H9 (cell line): ENCODE measurements around the gene ESRP2. TPM values are rescaled to one million over a fixed set of nuclear protein-coding genes. Genes with fewer than 3 reads are reported as not detected.
A peak's percentile ranks its signal among the peaks of the same experiment; 100 is the strongest.

Source experiments
- DNase-seq: peaks from one replicate; pipeline ENCODE4 v3.0.0-alpha.2; 2017
- H2AFZ ChIP-seq: one replicate; pipeline ENCODE4 v1.6.1; 2013; ENCODE audit warnings: mild to moderate bottlenecking, low read length, control low read depth, moderate library complexity
- H2AK5ac ChIP-seq: 2 replicates; pipeline ENCODE4 v1.6.1; 2013; ENCODE audit warnings: low read length, control low read depth, mixed read lengths; ENCODE audit not compliant: insufficient read length
- H2BK120ac ChIP-seq: one replicate; pipeline ENCODE4 v1.6.1; 2013; ENCODE audit warnings: low read depth, mild to moderate bottlenecking, low read length, control low read depth, inconsistent platforms; ENCODE audit not compliant: poor library complexity, severe bottlenecking
- H2BK12ac ChIP-seq: 2 replicates; pipeline ENCODE4 v1.6.1; 2013; ENCODE audit warnings: low read length, control low read depth, mixed read lengths, low read depth; ENCODE audit not compliant: insufficient read length
- H2BK15ac ChIP-seq: 2 replicates; pipeline ENCODE4 v1.6.1; 2013; ENCODE audit warnings: low read depth, low read length, control low read depth
- H2BK20ac ChIP-seq: one replicate; pipeline ENCODE4 v1.6.1; 2013; ENCODE audit warnings: low read depth, mild to moderate bottlenecking, low read length, control low read depth, inconsistent platforms; ENCODE audit not compliant: poor library complexity, severe bottlenecking
- H2BK5ac ChIP-seq: 2 replicates; pipeline ENCODE4 v1.6.1; 2013; ENCODE audit warnings: low read length, control low read depth, mixed read lengths; ENCODE audit not compliant: insufficient read length
- H3K14ac ChIP-seq: 2 replicates; pipeline ENCODE4 v1.6.1; 2013; ENCODE audit warnings: low read length, control low read depth; ENCODE audit not compliant: insufficient read depth
- H3K18ac ChIP-seq: 2 replicates; pipeline ENCODE4 v1.6.1; 2013; ENCODE audit warnings: low read depth, mild to moderate bottlenecking, mixed read lengths, low read length, control low read depth; ENCODE audit not compliant: insufficient read length
- H3K23ac ChIP-seq: 2 replicates; pipeline ENCODE4 v1.6.1; 2013; ENCODE audit warnings: low read length, control low read depth, mixed read lengths, low read depth; ENCODE audit not compliant: insufficient read length
- H3K23me2 ChIP-seq: 2 replicates; pipeline ENCODE4 v1.6.1; 2013; ENCODE audit warnings: low read depth, mild to moderate bottlenecking, mixed read lengths, low read length, control low read depth; ENCODE audit not compliant: insufficient read length, poor library complexity, severe bottlenecking
- H3K27ac ChIP-seq: 2 replicates; pipeline ENCODE4 v1.5.1; 2013; ENCODE audit warnings: low read length, control low read depth, mixed read lengths, low read depth; ENCODE audit not compliant: insufficient read length
- H3K27me3 ChIP-seq: 2 replicates; pipeline ENCODE4 v1.6.1; 2013; ENCODE audit warnings: low read length, control low read depth, inconsistent platforms; ENCODE audit not compliant: insufficient read depth
- H3K4ac ChIP-seq: 2 replicates; pipeline ENCODE4 v1.6.1; 2013; ENCODE audit warnings: low read depth, mild to moderate bottlenecking, control low read depth, inconsistent platforms, low read length, moderate library complexity
- H3K4me1 ChIP-seq: 2 replicates; pipeline ENCODE4 v1.6.1; 2013; ENCODE audit warnings: low read length, control low read depth, inconsistent platforms; ENCODE audit not compliant: insufficient read depth
- H3K4me2 ChIP-seq: 2 replicates; pipeline ENCODE4 v1.6.1; 2013; ENCODE audit warnings: low read length, control low read depth, mixed read lengths; ENCODE audit not compliant: insufficient read length, insufficient read depth
- H3K56ac ChIP-seq: 2 replicates; pipeline ENCODE4 v1.6.1; 2013; ENCODE audit warnings: low read depth, mild to moderate bottlenecking, mixed read lengths, low read length, control low read depth; ENCODE audit not compliant: insufficient read length
- H3K79me1 ChIP-seq: 2 replicates; pipeline ENCODE4 v1.6.1; 2013; ENCODE audit warnings: low read depth, mild to moderate bottlenecking, moderate library complexity, low read length, control low read depth, inconsistent platforms; ENCODE audit not compliant: insufficient read depth, poor library complexity, severe bottlenecking
- H3K79me2 ChIP-seq: 2 replicates; pipeline ENCODE4 v1.6.1; 2013; ENCODE audit warnings: low read length, control low read depth, inconsistent platforms; ENCODE audit not compliant: insufficient read depth
- H3K9ac ChIP-seq: 2 replicates; pipeline ENCODE4 v1.6.1; 2013; ENCODE audit warnings: low read length, control low read depth, mixed read lengths; ENCODE audit not compliant: insufficient read length; ENCODE audit errors: extremely low read depth
- H3K9me3 ChIP-seq: one replicate; pipeline ENCODE4 v1.6.1; 2013; ENCODE audit warnings: low read depth, low read length, inconsistent platforms; ENCODE audit not compliant: control insufficient read depth
- H3T11ph ChIP-seq: one replicate; pipeline ENCODE4 v1.6.1; 2013; ENCODE audit warnings: mild to moderate bottlenecking, low read length, control low read depth, inconsistent platforms
- H4K20me1 ChIP-seq: one replicate; pipeline ENCODE4 v1.6.1; 2013; ENCODE audit not compliant: control insufficient read depth, insufficient read length, insufficient read depth
- H4K5ac ChIP-seq: 2 replicates; pipeline ENCODE4 v1.6.1; 2013; ENCODE audit warnings: low read depth, mild to moderate bottlenecking, mixed read lengths, low read length, control low read depth; ENCODE audit not compliant: insufficient read length
- H4K8ac ChIP-seq: replicated peaks from 2 replicates; pipeline ENCODE4 v1.6.1; 2013; ENCODE audit warnings: low read length, control low read depth, mixed read lengths, low read depth; ENCODE audit not compliant: insufficient read length
- H4K91ac ChIP-seq: 2 replicates; pipeline ENCODE4 v1.6.1; 2013; ENCODE audit warnings: low read depth, mild to moderate bottlenecking, moderate library complexity, mixed read lengths, low read length, control low read depth; ENCODE audit not compliant: insufficient read length
- H3K27ac Mint-ChIP-seq, 3 experiments: 2 replicates in 2 of 3; 3 replicates in 1 of 3; pipeline ENCODE4 v1.8.0; 2020 to 2021; ENCODE audit warnings: mixed read lengths in 3 of 3, mild to moderate bottlenecking in 1 of 3, moderate library complexity in 1 of 3
- H3K27me3 Mint-ChIP-seq: 2 replicates; pipeline ENCODE4 v1.8.0; 2021; ENCODE audit warnings: low read depth, mild to moderate bottlenecking, moderate library complexity, mixed read lengths
- H3K36me3 Mint-ChIP-seq, 3 experiments: 2 replicates in 2 of 3; 3 replicates in 1 of 3; pipeline ENCODE4 v1.8.0; 2020 to 2021; ENCODE audit warnings: low read depth in 3 of 3, mixed read lengths in 3 of 3; ENCODE audit not compliant: insufficient read depth in 1 of 3
- H3K4me1 Mint-ChIP-seq, 2 experiments: 2 replicates each; pipeline ENCODE4 v1.8.0; 2020; ENCODE audit warnings: mixed read lengths in 2 of 2
- H3K4me3 Mint-ChIP-seq, 2 experiments: 2 replicates in 1 of 2; 3 replicates in 1 of 2; pipeline ENCODE4 v1.8.0; 2020 to 2021; ENCODE audit warnings: mild to moderate bottlenecking in 2 of 2, mixed read lengths in 2 of 2, moderate library complexity in 1 of 2
- H3K9me3 Mint-ChIP-seq, 2 experiments: 2 replicates in 1 of 2; 3 replicates in 1 of 2; pipeline ENCODE4 v1.8.0; 2020; ENCODE audit warnings: mild to moderate bottlenecking in 2 of 2, mixed read lengths in 2 of 2, moderate library complexity in 1 of 2
- CTCF ChIP-seq: fragments of 200-600 bp; sonication (generic); conservative IDR thresholded peaks from 3 replicates; pipeline ENCODE4 v1.8.0; 2021; ENCODE audit warnings: antibody characterized with exemption, mild to moderate bottlenecking
- WGBS: extraction: QIAGEN DNeasy Blood & Tissue Kit; methylation state at CpG from one replicate; pipeline ENCODE4 v1.1.7; 2013; ENCODE audit warnings: missing lambda C conversion rate, low lambda C conversion rate, mixed read lengths; ENCODE audit not compliant: insufficient read length; ENCODE audit errors: extremely low coverage; 5-methylcytosine and 5-hydroxymethylcytosine counted together
- total RNA-seq: library from RNA; stranded (reverse); gene quantifications from 2 replicates; pipeline ENCODE4 v1.2.1, GENCODE V29; 2021

The ESRP2 gene
- total RNA-seq, 1 experiment from 2014 or later = 59.5 TPM

DNA sequence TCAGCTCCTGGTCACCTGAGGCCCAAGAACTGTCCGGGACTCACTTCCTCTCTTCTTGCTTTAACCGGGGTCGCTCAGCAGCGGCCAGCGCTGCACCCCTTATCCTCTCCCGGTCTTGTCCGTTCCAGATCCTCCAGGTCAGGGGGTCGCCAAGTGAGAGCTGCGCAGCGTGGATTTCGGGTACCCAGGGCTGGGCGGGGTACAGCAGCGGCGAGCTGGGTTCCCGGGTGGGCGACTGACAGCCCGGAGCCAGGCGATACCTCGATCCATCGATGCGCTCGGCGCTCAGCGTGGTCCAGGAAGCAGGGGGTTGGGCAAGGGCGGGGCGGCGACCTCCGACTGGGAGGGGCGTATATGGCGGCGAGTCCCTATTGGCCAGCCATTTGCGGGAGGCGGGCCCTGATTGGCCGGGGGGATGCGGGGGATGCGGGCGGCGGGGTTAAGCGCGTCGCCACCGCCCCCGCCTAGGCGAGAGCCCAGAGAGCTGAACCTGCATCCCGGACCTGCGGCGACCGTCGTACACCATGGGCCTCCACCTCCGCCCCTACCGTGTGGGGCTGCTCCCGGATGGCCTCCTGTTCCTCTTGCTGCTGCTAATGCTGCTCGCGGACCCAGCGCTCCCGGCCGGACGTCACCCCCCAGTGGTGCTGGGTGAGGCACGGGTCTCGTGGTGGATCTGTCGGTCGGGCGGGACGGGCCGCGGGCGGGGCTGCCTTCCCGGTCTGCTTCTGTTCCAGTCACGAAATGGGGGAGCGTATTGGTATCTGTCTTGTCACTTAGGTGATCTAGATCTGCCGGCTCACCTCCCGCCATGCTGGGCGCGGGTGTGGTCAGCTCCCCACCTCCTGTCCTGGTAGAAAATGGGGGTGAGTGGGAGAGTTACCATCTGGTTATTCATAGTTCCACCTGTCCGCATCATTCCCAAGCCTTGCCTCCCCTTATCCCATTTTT, 9.3 kb upstream of the ESRP2 start, which contains the start of gene PLA2G15:
PLA2G15 (plus strand) TSS at position 471 of the 951 bp plus-strand sequence; CDS start at position 525, 54 bp downstream.
- Histone ChIP-seq H3K9ac (no peak within 1 kb of the TSS), H3K9me3 (no peaks in the 10 kb centered on the region), H3K27ac (no peak within 1 kb of the TSS), H2BK120ac (no peak within 1 kb of the TSS), H4K20me1 (no peaks in the 10 kb centered on the region), H2BK5ac (no peak within 1 kb of the TSS), H3K79me1 (no peaks in the 10 kb centered on the region), H2AK5ac (no peak within 1 kb of the TSS), H3T11ph (no peak within 1 kb of the TSS), H4K8ac (no peak within 1 kb of the TSS), H3K23me2 (peaks cover 11% of the 10 kb centered on the region), H3K23ac (no peak within 1 kb of the TSS), H3K56ac (no peak within 1 kb of the TSS), H3K27me3 (no peaks in the 10 kb centered on the region; the same call in 1 of the 2 replicates), H2BK20ac (no peak within 1 kb of the TSS), H3K79me2 (no peaks in the 10 kb centered on the region), H3K18ac (no peak within 1 kb of the TSS), H4K91ac (no peak within 1 kb of the TSS), H3K4ac (no peak within 1 kb of the TSS), H3K4me1 (no peaks in the 10 kb centered on the region), H3K14ac (0 out of 2 replicates have a peak within 1 kb of the TSS, but pooled peaks have one; percentile 51), H2BK15ac (no peak within 1 kb of the TSS), H2AFZ (no peak within 1 kb of the TSS), H4K5ac (no peak within 1 kb of the TSS), H2BK12ac (no peak within 1 kb of the TSS), H3K4me2 (peak within 1 kb of the TSS; percentile 49)
- H3K27me3 Mint-ChIP-seq = peaks cover 18% of the 10 kb centered on the region
- peaks cover 15 to 16% of the 10 kb centered on the region in 2 experiments for H3K4me1 Mint-ChIP-seq
- peaks cover 0 to 7% (median 6%) of the 10 kb centered on the region in 3 experiments; a peak in 4 of 7 replicates for H3K36me3 Mint-ChIP-seq
- no peaks in the 10 kb centered on the region for H3K9me3 Mint-ChIP-seq
- H3K4me3 Mint-ChIP-seq = peak within 1 kb of the TSS; percentile 88 to 93
- TF ChIP-seq CTCF = no peak
- WGBS = no CpG with 5 or more reads among the region's 75 CpGs
- peak; percentile 95 for DNase-seq
- no peak within 1 kb of the TSS; a peak in 2 of 7 replicates for H3K27ac Mint-ChIP-seq
